ENCODE results near the gene IL22RA2. TPM values are rescaled to one million over a fixed set of nuclear protein-coding genes. Genes with fewer than 3 reads are reported as not detected.

Gene IL22RA2
- total RNA-seq, 1 donor from 2014 or later = not detected

DNA sequence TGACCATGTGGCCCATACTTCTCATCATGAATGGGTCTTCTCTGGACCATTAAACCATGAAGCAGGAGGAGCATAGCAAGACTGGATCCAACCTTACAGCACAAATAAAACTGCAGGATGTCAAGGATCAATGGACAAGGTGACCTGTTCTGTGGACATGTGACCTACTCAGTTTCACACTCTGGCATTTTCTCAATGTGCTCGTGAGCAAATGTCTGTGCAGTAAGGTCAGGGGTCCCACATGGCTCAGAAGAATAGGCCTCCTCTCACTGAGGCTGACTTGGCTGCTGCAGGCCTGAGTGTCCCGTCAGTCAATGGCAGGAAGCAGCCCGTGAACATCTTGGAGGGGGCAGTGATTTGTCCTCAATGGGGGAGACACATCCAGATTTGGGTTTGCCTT, 68.5 kb downstream of the IL22RA2 start:
- DNase-seq (no peak), ATAC-seq (ENCODE audit: low read depth) (no peak)
- Mint-ChIP-seq H3K9me3 (peaks cover 10% of the 10 kb centered on the region), H3K4me1 (peaks cover 86% of the 10 kb centered on the region), H3K27me3 (no peaks in the 10 kb centered on the region), H3K27ac (peak overlapping the region; percentile 87), H3K4me3 (peak overlapping the region; percentile 32), H3K36me3 (ENCODE audit: low read depth) (peaks cover 2% of the 10 kb centered on the region)
- intact Hi-C loops (cut with micrococcal nuclease) = loop anchor here (5.0 to 10.0 kb wide), 2 partner anchors 800 to 1608 kb away; partner anchors contain the start of gene AHI1
- ChIA-PET POLR2A (interaction anchor here (0.8 to 3.9 kb wide), 2 partner anchors 9 to 72 kb away, joined by 3 to 33 read pairs; no protein-coding TSS in a partner anchor), CTCF (interaction anchor here (1.7 to 2.4 kb wide), 3 partner anchors 11 to 66 kb away, joined by 7 to 10 read pairs (median 9); no protein-coding TSS in a partner anchor)
- TF ChIP-seq, protein P1, sequence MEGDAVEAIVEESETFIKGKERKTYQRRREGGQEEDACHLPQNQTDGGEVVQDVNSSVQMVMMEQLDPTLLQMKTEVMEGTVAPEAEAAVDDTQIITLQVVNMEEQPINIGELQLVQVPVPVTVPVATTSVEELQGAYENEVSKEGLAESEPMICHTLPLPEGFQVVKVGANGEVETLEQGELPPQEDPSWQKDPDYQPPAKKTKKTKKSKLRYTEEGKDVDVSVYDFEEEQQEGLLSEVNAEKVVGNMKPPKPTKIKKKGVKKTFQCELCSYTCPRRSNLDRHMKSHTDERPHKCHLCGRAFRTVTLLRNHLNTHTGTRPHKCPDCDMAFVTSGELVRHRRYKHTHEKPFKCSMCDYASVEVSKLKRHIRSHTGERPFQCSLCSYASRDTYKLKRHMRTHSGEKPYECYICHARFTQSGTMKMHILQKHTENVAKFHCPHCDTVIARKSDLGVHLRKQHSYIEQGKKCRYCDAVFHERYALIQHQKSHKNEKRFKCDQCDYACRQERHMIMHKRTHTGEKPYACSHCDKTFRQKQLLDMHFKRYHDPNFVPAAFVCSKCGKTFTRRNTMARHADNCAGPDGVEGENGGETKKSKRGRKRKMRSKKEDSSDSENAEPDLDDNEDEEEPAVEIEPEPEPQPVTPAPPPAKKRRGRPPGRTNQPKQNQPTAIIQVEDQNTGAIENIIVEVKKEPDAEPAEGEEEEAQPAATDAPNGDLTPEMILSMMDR (IDR thresholded peaks at IDR 0.05) = no peak

- Mint-ChIP-seq H3K27ac (peak overlapping the region; percentile 98), H3K27me3 (no peaks in the 10 kb centered on the region), H3K4me1 (peaks cover 93% of the 10 kb centered on the region), H3K4me3 (peak overlapping the region; percentile 80), H3K36me3 (ENCODE audit: low read depth) (no peaks in the 10 kb centered on the region), H3K9me3 (peaks cover 6% of the 10 kb centered on the region)
- peak; percentile 81 for ATAC-seq (ENCODE audit: low read depth)
- no peak for DNase-seq
- intact Hi-C loops (cut with micrococcal nuclease) = loop anchor here (1.0 to 10.0 kb wide), 12 partner anchors 8 to 1606 kb away; partner anchors contain the start of genes AHI1, IFNGR1 and TNFAIP3
- TF ChIP-seq, protein P1 (IDR thresholded peaks at IDR 0.05) = no peak
- ChIA-PET CTCF (interaction anchor here (0.9 to 2.2 kb wide), 8 partner anchors 9 to 324 kb away, joined by 3 to 26 read pairs (median 6); no protein-coding TSS in a partner anchor), POLR2A (interaction anchor here (0.6 to 3.9 kb wide), 23 partner anchors 8 to 729 kb away, joined by 3 to 45 read pairs (median 4); no protein-coding TSS in a partner anchor)
Measured at GRCh38 chr6:137102851-137103492, 70.5 kb downstream of the IL22RA2 start.

DNA sequence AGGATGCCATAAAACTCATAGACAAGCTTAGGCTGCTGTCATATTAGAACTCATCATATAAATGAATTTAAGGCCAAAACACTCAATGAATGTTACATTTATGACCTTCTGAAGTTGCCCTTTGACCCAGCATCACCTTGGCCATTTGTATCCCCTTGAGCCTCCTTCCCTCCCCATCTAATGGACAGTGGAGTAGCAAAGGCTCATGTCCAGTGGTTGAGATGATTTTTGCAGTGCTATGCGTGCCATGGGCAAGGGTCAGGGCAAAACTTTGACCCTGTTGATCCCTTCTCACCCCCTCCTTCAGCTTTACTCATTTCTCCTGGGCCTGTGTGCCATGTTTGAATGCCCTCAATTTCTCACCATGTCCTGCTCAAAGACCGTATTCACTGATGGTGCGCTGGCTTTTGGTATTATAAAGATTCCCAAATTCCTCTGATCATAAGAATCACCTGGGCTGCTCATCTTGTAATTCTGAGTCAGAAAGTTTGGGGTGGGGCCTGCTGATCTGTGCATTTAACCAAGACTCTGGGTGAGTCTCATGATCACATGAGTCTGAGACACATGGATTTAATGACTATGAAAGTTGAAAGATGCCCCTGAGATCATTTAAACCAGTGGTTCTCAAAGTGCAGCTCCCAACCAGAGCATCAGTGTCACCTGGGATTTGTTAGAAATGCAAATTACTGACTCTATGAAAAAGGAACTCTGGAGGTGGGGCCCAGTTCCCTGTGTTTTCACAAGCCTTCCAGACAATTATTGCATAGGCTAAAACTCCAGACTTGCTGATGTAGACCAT, 71.2 kb downstream of the IL22RA2 start:
- Mint-ChIP-seq H3K27me3 (no peaks in the 10 kb centered on the region), H3K36me3 (ENCODE audit: low read depth) (no peaks in the 10 kb centered on the region), H3K4me1 (peaks cover 93% of the 10 kb centered on the region), H3K4me3 (peak overlapping the region; percentile 80), H3K27ac (peak overlapping the region; percentile 98), H3K9me3 (peaks cover 6% of the 10 kb centered on the region)
- POLR2A ChIA-PET = interaction anchor here (0.6 to 3.9 kb wide), 22 partner anchors 8 to 970 kb away, joined by 3 to 45 read pairs (median 4); no protein-coding TSS in a partner anchor
- DNase-seq (no peak), ATAC-seq (ENCODE audit: low read depth) (peak; percentile 61)
- CTCF ChIA-PET = interaction anchor here (0.9 to 2.2 kb wide), 8 partner anchors 8 to 324 kb away, joined by 3 to 26 read pairs (median 6); no protein-coding TSS in a partner anchor
- intact Hi-C loops (cut with micrococcal nuclease) = loop anchor here (1.0 to 10.0 kb wide), 6 partner anchors 63 to 1605 kb away; partner anchors contain the start of genes AHI1 and TNFAIP3
- TF ChIP-seq, protein P1 (IDR thresholded peaks at IDR 0.05) = no peak

GRCh38 chr6:137099689-137100403, 73.6 kb downstream of the IL22RA2 start:
- intact Hi-C loops (cut with micrococcal nuclease) = loop anchor here (5.0 to 10.0 kb wide), 3 partner anchors 455 to 1603 kb away; partner anchors contain the start of gene AHI1
- H3K4me1 Mint-ChIP-seq = peaks cover 93% of the 10 kb centered on the region
- peak; percentile 13 for ATAC-seq (ENCODE audit: low read depth)

More at GRCh38 chr6:137099689-137100403, 73.6 kb downstream of the IL22RA2 start:
- ChIA-PET POLR2A (interaction anchor here (0.7 kb wide), 3 partner anchors 52 to 162 kb away, joined by 3 to 6 read pairs (median 3); no protein-coding TSS in a partner anchor), CTCF (interaction anchor here (0.6 to 5.9 kb wide), 3 partner anchors 48 to 214 kb away, joined by 3 to 102 read pairs (median 5); no protein-coding TSS in a partner anchor)
- TF ChIP-seq, protein P1 (IDR thresholded peaks at IDR 0.05) = no peak
- peak overlapping the region; percentile 98 for H3K27ac Mint-ChIP-seq
- DNase-seq = no peak
- H3K27me3 Mint-ChIP-seq = no peaks in the 10 kb centered on the region
- no peaks in the 10 kb centered on the region for H3K36me3 Mint-ChIP-seq (ENCODE audit: low read depth)
- peak overlapping the region; percentile 17 for H3K4me3 Mint-ChIP-seq
- H3K9me3 Mint-ChIP-seq = peaks cover 2% of the 10 kb centered on the region

All from activated B cell treated with CpG ODN at 0.5 μM for 24 hours (primary cell).